SK-N-SH treated with all-trans-retinoic acid at 6 μM for 48 hours (cell line): ENCODE data around the gene RAB19.

Experiments used
- ATAC-seq: fragments of 200-7000 bp; cut with Tn5 transposase; 3 replicates; pipeline ENCODE4 v1.9.1; 2020; ENCODE audit warnings: mild to moderate bottlenecking, moderate library complexity
- CREB5 ChIP-seq: fragments of 250-450 bp; sonication (Bioruptor Pico); IDR thresholded peaks from 2 replicates; pipeline ENCODE4 v1.5.1; 2020; ENCODE audit warnings: low read depth, mild to moderate bottlenecking, moderate library complexity
- CSDC2 ChIP-seq: fragments of 250-450 bp; sonication (Bioruptor Pico); IDR thresholded peaks from 2 replicates; pipeline ENCODE4 v1.5.0; 2020; ENCODE audit warnings: mild to moderate bottlenecking, moderate library complexity
- ESRRG ChIP-seq: fragments of 250-450 bp; sonication (Bioruptor Pico); IDR thresholded peaks from 2 replicates; pipeline ENCODE4 v1.6.1; 2021; ENCODE audit warnings: mild to moderate bottlenecking
- GLIS3 ChIP-seq: fragments of 250-450 bp; sonication (Bioruptor Pico); IDR thresholded peaks from 2 replicates; pipeline ENCODE4 v1.5.0; 2020; ENCODE audit warnings: mild to moderate bottlenecking, moderate library complexity
- ISL1 ChIP-seq: fragments of 250-450 bp; sonication (Bioruptor Pico); IDR thresholded peaks from 2 replicates; pipeline ENCODE4 v2.1.2; 2022; ENCODE audit warnings: mild to moderate bottlenecking, moderate library complexity
- OSR1 ChIP-seq: fragments of 250-450 bp; sonication (Bioruptor Pico); IDR thresholded peaks from 2 replicates; pipeline ENCODE4 v1.8.0; 2022; ENCODE audit warnings: moderate library complexity, mild to moderate bottlenecking, inconsistent platforms
- POU6F1 ChIP-seq: fragments of 250-450 bp; sonication (Bioruptor Pico); IDR thresholded peaks from 2 replicates; pipeline ENCODE4 v1.8.0; 2021; ENCODE audit warnings: low read depth, mild to moderate bottlenecking, moderate library complexity, borderline replicate concordance
- PPARA ChIP-seq: fragments of 250-450 bp; sonication (Bioruptor Pico); IDR thresholded peaks from 2 replicates; pipeline ENCODE4 v1.5.0; 2020; ENCODE audit warnings: mild to moderate bottlenecking, borderline replicate concordance
- RARB ChIP-seq: fragments of 250-450 bp; sonication (Bioruptor Pico); IDR thresholded peaks from 2 replicates; pipeline ENCODE4 v1.8.0; 2021; ENCODE audit warnings: mild to moderate bottlenecking, moderate library complexity
- SNAI2 ChIP-seq: fragments of 250-450 bp; sonication (Bioruptor Pico); IDR thresholded peaks from 2 replicates; pipeline ENCODE4 v1.5.0; 2020; ENCODE audit warnings: mild to moderate bottlenecking, moderate library complexity
- TCF4 ChIP-seq: fragments of 250-450 bp; sonication (Bioruptor Pico); IDR thresholded peaks from 2 replicates; pipeline ENCODE4 v1.8.0; 2021; ENCODE audit warnings: mild to moderate bottlenecking, moderate library complexity, borderline replicate concordance
- TOX ChIP-seq: fragments of 250-450 bp; sonication (Bioruptor Pico); IDR thresholded peaks from 2 replicates; pipeline ENCODE4 v1.8.0; 2021; ENCODE audit warnings: mild to moderate bottlenecking, moderate library complexity, borderline replicate concordance
- TSHZ2 ChIP-seq: fragments of 250-450 bp; sonication (Bioruptor Pico); IDR thresholded peaks from 2 replicates; pipeline ENCODE4 v1.5.0; 2020; ENCODE audit warnings: mild to moderate bottlenecking, moderate library complexity
- ZFP3 ChIP-seq: fragments of 250-450 bp; sonication (Bioruptor Pico); IDR thresholded peaks from 2 replicates; pipeline ENCODE4 v1.5.0; 2020; ENCODE audit warnings: mild to moderate bottlenecking, moderate library complexity
- ZFP30 ChIP-seq: fragments of 450-650 bp; formaldehyde crosslinking; IDR thresholded peaks from 2 replicates; pipeline ENCODE4 v1.5.0; 2022; ENCODE audit warnings: mild to moderate bottlenecking, moderate library complexity
- ZNF565 ChIP-seq: fragments of 450-650 bp; formaldehyde crosslinking; conservative IDR thresholded peaks from 2 replicates; pipeline ENCODE4 v1.5.0; 2020; ENCODE audit warnings: low read depth, mild to moderate bottlenecking, moderate library complexity
- ZNF70 ChIP-seq: fragments of 450-650 bp; formaldehyde crosslinking; IDR thresholded peaks from 2 replicates; pipeline ENCODE4 v1.5.0; 2020; ENCODE audit warnings: mild to moderate bottlenecking, moderate library complexity
- TF ChIP-seq, protein P1 (sequence below): fragments of 250-450 bp; sonication (Bioruptor Pico); IDR thresholded peaks from 2 replicates; pipeline ENCODE4 v1.8.0; 2020; ENCODE audit warnings: mild to moderate bottlenecking, moderate library complexity, borderline replicate concordance

RAB19 gene

GRCh38 chr7:140358024-140358411 lies 45.8 kb upstream of the RAB19 start (continued):
- TF ChIP-seq TSHZ2 (CRISPR knock-in tag) (no peak), TOX (CRISPR knock-in tag) (no peak)

GRCh38 chr7:140358412-140359051 lies 45.3 kb upstream of the RAB19 start:
- peak; percentile 16; the same call in 1 of the 3 replicates for ATAC-seq
- TF ChIP-seq ZNF70 (CRISPR knock-in tag) = no peak
- no peak for TF ChIP-seq ZNF565 (CRISPR knock-in tag)
- no peak for TF ChIP-seq TSHZ2 (CRISPR knock-in tag)
- no peak for TF ChIP-seq ESRRG (CRISPR knock-in tag)
- no peak for TF ChIP-seq POU6F1 (CRISPR knock-in tag)
- TF ChIP-seq ISL1 (CRISPR knock-in tag) = no peak
- no peak for TF ChIP-seq CREB5 (CRISPR knock-in tag)
- TF ChIP-seq TOX (CRISPR knock-in tag) = no peak
- no peak for TF ChIP-seq ZFP30 (CRISPR knock-in tag)
- TF ChIP-seq RARB (CRISPR knock-in tag) = no peak
- no peak for TF ChIP-seq CSDC2 (CRISPR knock-in tag)
- no peak for TF ChIP-seq OSR1 (CRISPR knock-in tag)
- no peak for TF ChIP-seq ZFP3
- TF ChIP-seq, protein P1, sequence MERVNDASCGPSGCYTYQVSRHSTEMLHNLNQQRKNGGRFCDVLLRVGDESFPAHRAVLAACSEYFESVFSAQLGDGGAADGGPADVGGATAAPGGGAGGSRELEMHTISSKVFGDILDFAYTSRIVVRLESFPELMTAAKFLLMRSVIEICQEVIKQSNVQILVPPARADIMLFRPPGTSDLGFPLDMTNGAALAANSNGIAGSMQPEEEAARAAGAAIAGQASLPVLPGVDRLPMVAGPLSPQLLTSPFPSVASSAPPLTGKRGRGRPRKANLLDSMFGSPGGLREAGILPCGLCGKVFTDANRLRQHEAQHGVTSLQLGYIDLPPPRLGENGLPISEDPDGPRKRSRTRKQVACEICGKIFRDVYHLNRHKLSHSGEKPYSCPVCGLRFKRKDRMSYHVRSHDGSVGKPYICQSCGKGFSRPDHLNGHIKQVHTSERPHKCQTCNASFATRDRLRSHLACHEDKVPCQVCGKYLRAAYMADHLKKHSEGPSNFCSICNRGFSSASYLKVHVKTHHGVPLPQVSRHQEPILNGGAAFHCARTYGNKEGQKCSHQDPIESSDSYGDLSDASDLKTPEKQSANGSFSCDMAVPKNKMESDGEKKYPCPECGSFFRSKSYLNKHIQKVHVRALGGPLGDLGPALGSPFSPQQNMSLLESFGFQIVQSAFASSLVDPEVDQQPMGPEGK (CRISPR knock-in tag) = no peak

DNA sequence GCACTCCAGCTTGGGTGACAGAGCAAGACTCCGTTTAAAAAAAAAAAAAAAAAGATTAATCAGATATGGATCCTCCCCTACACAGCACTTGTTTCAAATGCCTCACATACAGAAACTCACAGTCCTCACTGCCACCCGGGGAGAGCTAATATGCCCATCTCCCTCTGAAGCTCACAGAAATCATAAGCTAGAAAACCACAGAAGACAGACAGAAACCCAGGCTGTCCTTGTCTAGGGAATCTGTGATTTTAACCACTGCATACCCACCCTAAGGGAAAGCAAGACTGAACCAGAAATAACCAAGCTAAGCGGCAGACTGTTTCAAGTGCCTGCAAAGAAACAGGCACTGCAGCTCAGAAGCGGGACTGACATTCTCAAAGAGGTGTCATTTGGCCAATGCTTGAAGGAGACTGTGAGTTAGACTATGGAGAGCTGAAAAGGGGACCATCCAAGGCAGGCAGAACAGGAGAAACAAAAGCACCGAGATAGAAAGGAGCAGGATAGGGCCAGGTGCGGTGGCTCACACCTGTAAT lies 43.1 kb upstream of the RAB19 start:
- ATAC-seq = no peak
- TF ChIP-seq ZFP30 (CRISPR knock-in tag) (no peak), SNAI2 (CRISPR knock-in tag) (no peak), CREB5 (CRISPR knock-in tag) (no peak), ESRRG (CRISPR knock-in tag) (no peak), OSR1 (CRISPR knock-in tag) (no peak), POU6F1 (CRISPR knock-in tag) (no peak), TCF4 (CRISPR knock-in tag) (no peak), GLIS3 (CRISPR knock-in tag) (no peak), PPARA (no peak)
- TF ChIP-seq, protein P1 (CRISPR knock-in tag) = no peak
